Measurements from ENCODE around the gene TTI1.
"Not testable (repeated sequence)": the region's sequence is repeated elsewhere in the genome, so short reads cannot be mapped to it uniquely, and the experiment has no call there.

TTI1 gene

GRCh38 chr20:38054647-38055046 is 21.4 kb upstream of the TTI1 start:
- no peak for DNase-seq

GRCh38 chr20:38052870-38053269 is 19.6 kb upstream of the TTI1 start:
- no peak for DNase-seq

GRCh38 chr20:38050686-38051085 is 17.4 kb upstream of the TTI1 start:
- DNase-seq, result no peak

GRCh38 chr20:38049800-38050199 is 16.5 kb upstream of the TTI1 start:
- no peak for DNase-seq

- DNase-seq, result no peak
Measured at GRCh38 chr20:38046572-38046971, 13.3 kb upstream of the TTI1 start.

- DNase-seq, result no peak
Measured at GRCh38 chr20:38044685-38045084, 11.4 kb upstream of the TTI1 start.

- peak; percentile 87 for DNase-seq
Measured at GRCh38 chr20:38043512-38044300, 10.4 kb upstream of the TTI1 start.

- no peak for DNase-seq
Measured at GRCh38 chr20:38040276-38040675, 7.0 kb upstream of the TTI1 start.

GRCh38 chr20:38036366-38036765 is 3.1 kb upstream of the TTI1 start:
- DNase-seq, result no peak

- no peak for DNase-seq
Measured at GRCh38 chr20:38034961-38035360, 1.7 kb upstream of the TTI1 start.

GRCh38 chr20:38034108-38034649 is 923 bp upstream of the TTI1 start:
- no peak for DNase-seq

- no peak for DNase-seq
Measured at GRCh38 chr20:38032585-38033329, 499 bp downstream of the TTI1 start.

GRCh38 chr20:38031957-38032356 is 1.3 kb downstream of the TTI1 start:
- no peak for DNase-seq

GRCh38 chr20:38029453-38029852 is 3.8 kb downstream of the TTI1 start:
- DNase-seq, result no peak

- no peak for DNase-seq
Measured at GRCh38 chr20:38024496-38024895, 8.8 kb downstream of the TTI1 start.

- no peak for DNase-seq
Measured at GRCh38 chr20:38023181-38024001, 9.9 kb downstream of the TTI1 start.

GRCh38 chr20:38021087-38021772 is 12.0 kb downstream of the TTI1 start:
- DNase-seq, result no peak

GRCh38 chr20:38018385-38018784 is 14.9 kb downstream of the TTI1 start:
- no peak for DNase-seq

GRCh38 chr20:38017959-38018358 is 15.3 kb downstream of the TTI1 start:
- DNase-seq, result no peak

GRCh38 chr20:38013887-38014286 is 19.4 kb downstream of the TTI1 start:
- no peak for DNase-seq

- DNase-seq, result no peak
Measured at GRCh38 chr20:38012332-38012731, 20.9 kb downstream of the TTI1 start.

GRCh38 chr20:38011696-38012095 is 21.6 kb downstream of the TTI1 start:
- DNase-seq, result no peak

- DNase-seq, result not testable (repeated sequence)
Measured at GRCh38 chr20:38009416-38009815, 23.8 kb downstream of the TTI1 start.
